HG03108 (cell line): ENCODE measurements around the gene FOXL1.

ENCODE experiments used
- ATAC-seq: cut with Tn5 transposase; IDR thresholded peaks from one replicate; pipeline ENCODE4 v1.9.1; 2021; ENCODE audit warnings: moderate library complexity; ENCODE audit not compliant: unreplicated experiment

Gene FOXL1

DNA sequence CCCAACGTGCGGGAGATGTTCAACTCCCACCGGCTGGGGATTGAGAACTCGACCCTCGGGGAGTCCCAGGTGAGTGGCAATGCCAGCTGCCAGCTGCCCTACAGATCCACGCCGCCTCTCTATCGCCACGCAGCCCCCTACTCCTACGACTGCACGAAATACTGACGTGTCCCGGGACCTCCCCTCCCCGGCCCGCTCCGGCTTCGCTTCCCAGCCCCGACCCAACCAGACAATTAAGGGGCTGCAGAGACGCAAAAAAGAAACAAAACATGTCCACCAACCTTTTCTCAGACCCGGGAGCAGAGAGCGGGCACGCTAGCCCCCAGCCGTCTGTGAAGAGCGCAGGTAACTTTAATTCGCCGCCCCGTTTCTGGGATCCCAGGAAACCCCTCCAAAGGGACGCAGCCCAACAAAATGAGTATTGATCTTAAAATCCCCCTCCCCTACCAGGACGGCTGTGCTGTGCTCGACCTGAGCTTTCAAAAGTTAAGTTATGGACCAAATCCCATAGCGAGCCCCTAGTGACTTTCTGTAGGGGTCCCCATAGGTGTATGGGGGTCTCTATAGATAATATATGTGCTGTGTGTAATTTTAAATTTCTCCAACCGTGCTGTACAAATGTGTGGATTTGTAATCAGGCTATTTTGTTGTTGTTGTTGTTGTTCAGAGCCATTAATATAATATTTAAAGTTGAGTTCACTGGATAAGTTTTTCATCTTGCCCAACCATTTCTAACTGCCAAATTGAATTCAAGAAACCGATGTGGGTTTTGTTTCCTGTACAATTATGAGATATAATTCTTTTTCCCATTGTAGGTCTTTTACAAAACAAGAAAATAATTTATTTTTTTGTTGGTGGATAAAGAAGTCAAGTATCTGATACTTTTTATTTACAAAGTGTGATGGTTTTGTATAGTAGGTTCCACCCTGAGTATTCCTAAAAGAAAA lies 9.4 kb upstream of the FOXL1 start:
- ATAC-seq = no peak

DNA sequence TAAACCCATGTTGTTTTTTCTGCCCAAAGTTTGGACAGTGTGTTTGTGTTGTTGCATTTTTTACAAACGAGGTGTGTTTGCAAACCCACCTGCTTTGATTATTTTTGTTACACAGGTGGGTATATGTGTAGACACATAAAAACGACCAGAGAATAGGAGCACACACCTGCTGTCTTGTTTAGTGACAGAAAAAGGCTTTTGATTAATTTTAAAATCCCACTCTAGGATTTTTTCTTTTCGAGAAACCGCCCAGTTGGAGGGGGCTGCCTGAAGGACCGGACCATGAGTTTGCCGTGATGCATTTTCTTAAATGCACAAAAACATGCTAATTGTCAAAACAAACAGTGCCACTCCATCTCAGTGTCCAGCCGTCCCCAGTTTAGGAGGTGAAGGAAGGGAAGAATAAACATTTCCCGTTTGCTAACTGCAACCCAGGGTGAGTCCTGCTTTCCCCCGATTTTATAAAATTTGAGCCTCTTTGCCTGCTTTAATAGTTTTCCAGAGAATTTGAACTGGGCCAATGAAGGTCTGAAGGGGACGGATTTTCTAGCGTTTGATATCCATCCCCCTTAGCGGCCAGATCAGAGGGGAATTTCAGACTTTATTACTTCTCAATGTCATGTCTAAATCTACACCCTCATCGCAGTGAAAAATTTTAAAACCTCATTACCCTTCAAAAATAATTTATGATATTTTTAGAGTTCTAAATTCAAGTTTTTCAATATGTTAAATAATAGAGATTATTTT lies 8.5 kb upstream of the FOXL1 start:
- no peak for ATAC-seq

DNA sequence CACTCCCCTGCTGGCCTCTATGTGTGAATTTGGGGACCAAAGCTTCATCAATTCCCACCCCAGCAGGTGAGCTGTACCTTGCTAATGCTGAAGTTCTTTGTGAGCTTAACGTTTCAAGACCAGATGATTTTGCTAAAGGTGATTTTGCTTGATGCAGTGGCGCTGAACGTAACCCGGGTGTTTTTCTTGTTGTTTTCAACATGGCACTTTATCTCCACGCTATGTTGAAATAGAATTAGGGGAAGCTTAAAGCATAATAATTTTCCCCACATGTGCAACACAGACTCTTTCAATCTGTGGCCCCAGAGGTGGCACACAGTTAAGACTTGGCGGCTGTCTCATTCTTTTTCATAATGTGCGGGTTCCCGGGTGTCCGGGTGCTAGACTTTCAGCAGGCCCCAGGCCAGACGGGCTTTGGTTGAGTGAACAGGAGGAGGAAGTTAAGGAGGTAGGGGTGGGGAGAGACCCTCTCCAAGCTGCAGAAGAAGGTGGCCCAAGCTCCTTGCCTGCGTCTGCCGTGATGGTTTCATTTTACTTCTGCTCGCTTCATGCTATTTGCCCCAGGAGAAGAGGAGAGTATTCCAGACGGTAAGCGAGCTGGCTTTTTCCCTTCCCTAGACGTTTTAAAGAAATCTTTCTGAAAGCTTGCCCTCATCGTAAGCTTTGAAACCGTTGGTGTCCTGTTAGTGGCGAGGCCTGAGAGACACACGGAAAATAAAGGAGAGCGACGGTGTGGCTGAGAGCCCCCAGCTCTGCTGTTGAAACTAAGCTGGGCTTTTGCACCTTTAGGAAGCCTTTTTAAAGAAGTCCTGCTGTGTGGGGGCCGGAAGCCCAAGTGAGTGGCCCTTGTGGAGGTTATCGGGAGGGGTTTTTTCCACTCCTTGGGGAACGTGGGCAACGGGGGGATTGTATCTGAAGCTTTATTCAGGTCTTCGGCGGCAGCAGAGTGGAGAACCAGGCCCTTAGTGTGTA lies 7.5 kb upstream of the FOXL1 start:
- ATAC-seq = no peak

DNA sequence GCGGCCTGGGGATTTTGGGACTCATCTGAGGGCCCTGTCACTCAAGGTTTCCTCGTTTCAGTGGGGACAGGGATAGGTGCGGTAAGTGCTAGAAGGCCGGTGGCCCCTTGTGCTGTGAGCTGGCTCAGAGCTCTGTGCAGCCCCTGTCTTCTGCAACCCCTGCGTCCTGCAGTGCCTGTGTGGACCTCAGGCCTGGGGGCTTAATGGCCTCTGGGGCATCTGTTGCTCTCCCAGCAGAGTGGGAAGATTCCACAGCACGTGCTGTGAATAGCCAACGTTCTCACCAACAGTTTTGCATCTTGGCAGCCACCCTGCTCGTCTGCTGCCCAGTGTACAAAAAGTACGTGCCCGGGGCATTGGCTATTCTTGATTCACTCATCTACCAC lies 6.8 kb upstream of the FOXL1 start:
- no peak for ATAC-seq

DNA sequence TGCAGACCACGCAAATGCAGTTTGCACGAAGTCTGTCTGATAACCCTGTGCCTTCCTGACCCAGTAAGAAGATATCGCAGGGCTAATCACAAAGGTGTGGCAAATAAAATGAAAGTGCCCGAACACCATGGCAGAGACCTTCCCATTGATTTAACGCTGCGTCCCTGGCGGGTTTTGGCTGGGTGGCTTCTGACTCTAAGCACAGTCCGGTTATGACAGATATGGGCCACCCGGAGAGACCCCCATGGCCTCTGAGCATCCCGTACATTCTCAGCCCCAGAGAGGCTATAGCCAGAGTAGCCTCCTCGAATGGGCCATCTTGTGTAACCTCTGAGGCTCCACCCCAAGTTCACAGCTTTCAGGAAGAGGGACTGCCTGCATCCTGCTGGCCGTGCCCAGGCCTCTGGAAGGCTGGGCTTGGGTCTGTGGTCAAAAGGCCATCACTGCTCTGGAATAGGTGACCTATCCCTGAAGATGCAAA lies 6.3 kb upstream of the FOXL1 start:
- no peak for ATAC-seq

DNA sequence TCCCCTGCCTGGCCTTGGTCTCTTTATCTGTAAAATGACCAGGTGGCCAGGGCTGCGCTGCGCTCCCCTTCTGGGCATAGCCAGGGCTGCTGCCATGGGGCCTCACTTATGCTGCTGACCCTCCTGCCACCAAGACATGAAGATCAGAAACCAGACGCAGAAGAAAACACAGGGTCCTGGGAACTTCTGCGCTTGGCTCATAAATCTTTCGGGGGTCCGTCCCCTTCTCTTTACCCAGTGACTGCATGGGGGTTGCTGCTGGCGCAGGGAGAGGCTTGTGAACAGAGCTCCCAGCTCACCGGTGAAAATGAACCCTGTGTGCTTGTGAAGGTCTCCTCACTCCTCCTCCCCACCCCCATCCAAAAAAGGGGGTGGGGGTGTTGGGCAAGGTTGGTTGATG lies 5.7 kb upstream of the FOXL1 start:
- ATAC-seq = no peak

DNA sequence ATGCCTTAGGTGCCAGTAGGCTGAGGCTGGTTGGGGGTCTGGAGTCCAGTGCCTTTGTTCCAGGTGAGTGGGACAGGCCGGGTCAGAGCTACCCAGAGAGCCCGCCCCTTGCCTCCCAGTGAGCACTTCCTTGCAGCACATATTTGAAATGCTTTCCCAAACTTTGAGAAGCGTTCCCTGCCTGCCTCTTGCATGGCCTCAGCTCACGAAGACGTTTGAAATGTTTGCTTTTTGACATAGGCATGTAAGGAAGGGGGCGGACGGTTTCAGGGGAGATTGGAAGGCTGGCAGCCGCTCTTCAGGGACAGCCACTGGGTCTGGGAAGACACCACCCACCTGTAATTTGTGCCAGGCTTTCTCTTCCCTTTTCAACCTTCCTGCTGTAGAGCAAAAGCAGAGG lies 5.1 kb upstream of the FOXL1 start:
- ATAC-seq = no peak

DNA sequence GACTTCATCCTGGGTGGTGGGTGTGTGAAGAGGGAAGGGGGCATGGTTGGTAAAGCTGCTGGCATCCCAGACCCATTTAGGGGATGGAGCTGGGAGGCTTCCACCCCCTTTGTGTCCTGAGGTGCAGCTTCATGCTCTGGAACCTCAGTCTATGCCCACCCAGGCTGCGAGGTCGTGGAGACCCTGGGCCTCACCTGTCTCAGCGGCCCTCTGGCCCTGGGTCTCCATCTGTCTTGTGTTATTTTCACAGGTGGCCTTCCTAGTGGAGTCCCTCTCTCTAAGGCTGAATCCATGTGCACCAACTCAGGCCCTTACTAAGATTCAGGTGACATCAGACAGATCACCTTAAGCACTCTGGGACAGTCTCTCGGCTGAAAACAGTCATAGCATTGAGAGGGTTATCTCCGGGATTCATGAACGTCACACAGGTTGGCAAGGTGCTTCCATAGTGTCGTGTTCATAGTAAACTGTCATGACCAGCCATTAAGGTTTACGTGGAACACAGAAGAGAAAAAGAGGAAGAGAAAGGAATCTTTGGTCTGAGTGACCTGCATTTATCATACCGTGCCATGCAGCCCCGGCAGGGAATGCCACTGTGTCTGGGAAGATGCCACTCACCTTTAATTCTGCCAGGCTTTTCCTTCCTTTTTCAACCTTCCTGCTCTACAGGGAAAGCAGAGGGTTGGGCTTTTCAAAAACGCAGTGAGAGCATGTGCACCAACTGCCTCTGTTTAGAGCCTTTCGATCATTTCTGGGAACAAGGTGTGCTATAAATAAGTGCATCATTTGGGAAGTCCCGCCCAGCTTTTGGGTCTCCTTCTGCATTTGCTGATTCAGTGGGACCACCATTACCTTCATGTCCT lies 4.5 kb upstream of the FOXL1 start:
- ATAC-seq = no peak

DNA sequence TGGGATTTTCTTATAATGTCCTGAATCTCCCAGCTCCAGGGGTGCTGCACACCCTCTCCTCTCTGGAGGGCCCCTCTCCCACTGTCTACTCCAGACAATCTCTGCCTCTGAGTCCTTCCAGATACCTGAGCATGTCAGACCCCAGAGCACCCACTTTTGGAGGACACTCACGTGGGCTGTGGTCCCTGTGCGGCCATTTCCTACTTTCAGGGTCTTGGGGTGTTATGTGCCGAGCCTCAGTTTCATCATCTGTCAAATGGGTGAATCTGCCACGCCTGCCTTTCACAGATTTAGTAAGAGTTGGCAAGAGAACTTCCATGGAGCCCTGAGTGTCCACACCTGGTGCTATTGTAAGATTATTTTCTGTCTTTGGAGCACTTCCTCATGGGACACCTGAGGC lies 3.7 kb upstream of the FOXL1 start:
- ATAC-seq = no peak

DNA sequence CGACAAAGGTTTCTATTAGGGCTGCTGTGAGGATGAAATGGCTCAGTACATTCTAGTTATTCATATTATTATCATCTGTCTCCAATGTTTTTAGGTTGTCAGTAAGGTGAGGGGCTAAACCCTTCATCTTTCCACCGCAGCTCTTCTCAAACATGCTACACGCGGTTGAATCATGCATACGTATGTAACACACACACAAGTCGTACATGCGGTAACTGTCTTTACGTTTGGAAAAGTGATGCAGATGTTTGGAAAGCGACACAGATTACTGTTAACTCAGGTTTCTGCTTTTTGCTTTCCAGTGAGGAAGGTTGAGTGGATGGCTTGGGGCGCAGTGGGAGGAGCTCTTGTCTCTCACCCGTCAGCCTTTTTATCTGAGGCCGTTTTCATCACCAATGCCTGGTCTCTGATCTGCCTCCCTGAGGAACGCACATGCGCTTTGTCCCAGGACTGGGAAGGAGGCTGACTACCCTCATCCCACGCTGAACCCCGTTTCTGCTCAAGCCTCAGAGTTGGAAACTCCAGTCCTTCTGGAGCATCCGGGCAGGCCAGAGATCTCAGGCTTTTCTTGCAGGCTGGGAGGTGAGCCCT lies 3.2 kb upstream of the FOXL1 start:
- ATAC-seq = no peak

DNA sequence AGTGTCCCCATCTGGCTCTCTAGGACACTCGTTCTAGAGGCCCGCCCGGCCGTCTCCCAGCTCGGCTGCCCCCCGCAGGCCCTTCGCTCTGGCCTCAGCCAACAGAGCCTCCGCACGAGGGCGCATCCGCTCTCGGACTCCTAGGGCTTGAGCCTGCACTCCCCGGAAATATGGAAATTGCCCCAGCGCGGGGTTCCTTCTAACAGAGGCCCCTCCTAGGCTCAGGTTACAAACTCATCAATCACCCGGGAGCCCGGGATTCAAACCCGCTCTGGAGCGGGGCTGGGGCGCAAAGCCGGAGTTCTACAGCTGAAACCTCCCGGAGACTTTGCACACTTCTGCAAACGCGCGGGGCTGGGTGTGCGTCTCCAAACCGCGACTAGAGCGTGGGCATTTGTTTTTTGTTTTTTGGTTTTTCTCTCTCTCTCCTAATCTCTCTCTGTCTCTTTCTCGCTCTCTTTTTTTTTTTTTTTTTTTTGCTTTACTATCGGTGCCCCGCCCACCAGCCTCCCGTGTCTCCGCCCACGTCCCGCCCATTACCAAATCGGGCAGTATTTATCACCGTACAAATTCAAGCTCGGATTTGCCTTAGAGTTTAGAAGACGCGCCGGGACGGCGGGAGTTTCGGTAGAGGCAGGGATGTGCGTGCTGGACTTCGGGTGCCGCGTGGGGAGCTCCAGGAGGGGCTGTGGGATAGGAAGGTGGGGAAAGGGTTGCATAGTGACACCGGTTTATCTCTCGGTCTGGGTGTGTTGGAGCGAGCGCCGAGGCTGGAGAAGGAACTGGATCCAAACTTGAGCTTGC lies 2.4 kb upstream of the FOXL1 start:
- ATAC-seq = no peak

DNA sequence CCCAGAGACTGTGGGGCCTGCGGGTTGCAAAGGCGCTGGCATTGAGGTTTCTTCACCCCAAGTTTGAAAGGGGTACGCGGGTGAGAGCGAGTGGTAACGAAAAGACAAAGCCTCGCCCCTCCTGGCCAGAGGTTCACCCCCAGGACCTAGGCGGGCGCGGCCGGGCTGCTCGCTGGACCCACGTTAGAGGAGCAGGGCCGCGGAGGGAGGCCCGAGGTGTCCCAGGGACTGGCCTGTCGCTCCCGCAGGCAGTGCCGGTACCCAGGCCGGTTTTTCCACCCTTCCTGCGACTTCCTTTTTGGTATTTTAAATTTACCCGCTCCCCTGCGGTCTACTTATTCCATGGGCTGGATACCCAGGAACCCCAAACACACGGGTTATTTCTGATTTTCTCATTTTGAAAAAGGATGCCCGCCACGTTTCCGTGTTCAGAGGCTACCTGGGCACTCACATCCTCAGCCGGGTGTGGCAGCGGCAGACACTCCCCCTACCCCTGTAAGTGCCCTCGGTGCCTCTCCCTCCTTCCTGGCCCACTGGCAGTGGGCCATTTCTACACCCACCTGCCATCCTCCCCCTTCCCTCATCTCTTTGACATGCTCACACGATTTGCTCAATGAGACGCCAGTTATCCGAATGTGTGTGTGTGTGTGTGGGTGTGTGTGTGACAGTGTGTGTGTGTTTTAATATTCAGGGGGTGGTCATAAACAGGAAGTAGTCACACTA lies 1.6 kb upstream of the FOXL1 start:
- ATAC-seq = no peak

DNA sequence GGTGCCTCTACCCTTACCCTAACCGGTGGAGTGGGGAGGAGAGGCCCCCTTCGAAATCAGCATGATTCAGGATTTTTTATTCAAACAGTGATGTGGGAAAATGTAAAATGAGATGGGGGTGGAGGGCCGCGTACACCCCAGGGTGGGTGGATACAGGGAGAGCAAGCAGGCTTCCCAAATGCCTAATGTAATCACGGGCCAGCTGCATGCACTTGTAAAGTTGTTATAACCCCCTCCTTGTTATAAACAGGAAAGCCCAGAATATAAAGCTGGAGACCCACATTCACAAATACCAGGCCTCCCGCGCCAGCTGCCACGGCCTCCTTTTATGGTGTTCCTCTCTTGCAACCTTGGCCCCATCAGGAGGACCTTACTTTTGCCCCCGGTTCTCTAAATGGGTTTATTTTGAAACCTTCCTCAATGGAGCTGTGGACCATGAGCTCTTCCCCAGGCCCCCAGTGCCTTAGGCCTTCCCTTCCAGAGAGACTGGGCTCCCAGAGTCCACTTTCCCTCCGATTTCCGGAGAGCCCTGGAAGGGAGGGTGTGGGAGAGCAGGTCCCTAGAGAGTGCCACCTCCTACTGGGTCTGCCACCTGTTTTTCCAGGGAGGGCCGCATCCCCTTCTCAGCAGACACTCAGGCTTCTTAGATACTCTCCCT lies 906 bp upstream of the FOXL1 start:
- ATAC-seq = no peak

DNA sequence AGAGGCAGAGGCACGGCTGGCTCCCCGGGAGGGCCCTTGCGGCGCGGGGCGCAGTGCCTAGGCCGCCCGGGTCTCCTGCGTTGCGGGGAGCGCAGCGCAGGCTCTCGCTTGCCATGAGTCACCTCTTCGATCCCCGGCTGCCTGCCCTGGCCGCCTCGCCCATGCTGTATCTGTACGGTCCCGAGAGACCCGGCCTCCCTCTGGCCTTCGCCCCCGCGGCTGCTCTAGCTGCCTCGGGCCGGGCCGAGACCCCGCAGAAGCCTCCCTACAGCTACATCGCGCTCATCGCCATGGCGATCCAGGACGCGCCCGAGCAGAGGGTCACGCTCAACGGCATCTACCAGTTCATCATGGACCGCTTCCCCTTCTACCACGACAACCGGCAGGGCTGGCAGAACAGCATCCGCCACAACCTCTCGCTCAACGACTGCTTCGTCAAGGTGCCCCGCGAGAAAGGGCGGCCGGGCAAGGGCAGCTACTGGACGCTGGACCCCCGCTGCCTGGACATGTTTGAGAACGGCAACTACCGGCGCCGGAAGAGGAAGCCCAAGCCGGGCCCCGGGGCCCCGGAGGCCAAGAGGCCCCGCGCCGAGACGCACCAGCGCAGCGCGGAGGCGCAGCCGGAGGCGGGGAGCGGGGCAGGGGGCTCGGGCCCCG lies 390 bp downstream of the FOXL1 start:
- ATAC-seq = no peak

DNA sequence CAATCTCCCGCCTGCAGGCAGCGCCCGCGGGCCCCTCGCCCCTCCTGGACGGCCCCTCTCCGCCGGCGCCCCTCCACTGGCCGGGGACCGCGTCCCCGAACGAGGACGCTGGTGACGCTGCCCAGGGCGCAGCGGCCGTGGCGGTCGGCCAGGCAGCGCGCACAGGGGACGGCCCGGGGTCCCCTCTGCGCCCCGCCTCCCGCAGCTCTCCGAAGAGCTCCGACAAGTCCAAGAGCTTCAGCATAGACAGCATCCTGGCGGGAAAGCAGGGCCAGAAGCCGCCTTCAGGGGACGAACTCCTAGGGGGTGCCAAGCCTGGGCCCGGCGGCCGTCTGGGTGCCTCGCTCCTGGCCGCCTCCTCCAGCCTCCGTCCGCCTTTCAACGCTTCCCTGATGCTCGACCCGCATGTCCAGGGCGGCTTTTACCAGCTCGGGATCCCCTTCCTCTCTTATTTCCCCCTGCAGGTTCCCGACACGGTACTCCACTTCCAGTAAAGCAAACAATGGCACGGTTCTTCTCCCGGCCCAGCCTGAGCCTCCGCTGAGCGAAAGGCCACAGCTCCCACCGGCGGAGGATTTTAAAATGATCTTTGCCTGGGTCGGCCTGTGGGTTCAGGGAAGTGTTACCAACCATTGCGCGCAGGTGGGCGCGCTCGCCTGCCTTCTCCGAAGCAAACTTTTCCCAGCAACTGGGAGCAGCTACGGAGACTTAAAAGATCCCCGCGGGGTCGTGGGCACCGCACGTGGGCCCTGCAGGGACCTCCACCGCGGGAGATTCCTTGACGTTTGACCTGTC lies 1.1 kb downstream of the FOXL1 start:
- no peak for ATAC-seq

DNA sequence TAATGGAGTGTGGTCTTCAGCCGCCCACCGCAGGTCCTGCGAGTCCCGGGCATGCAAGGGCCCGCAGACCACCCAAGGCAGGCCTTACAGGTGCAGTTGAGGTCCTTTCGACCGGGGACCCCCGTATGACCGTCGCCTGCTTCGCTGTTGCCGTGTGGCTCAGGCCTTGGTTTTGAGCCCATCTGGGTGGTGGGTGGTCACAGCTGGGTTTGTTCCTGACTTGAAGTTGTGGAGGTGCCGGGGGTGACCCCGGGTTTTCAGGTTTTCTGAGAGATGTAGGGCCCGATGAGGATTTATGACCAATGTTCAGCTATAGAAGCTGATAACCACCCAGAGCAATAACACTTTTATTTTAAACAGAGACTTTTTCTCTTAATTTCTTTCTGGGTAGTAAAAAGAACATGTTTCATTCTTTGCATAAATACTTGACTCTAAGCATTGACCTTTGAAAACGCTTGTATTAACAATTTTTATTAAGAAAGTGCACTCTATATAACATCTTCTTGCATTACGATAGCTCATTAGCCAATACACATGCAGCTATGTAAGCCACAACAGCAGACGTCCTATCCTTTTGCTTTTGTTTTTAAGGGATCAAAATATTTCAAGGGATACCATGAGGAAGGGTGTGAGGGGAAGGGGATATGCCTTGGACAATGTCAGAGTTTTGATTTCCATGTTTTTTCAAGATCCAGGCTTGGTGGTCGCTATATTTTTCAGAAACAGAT lies 1.9 kb downstream of the FOXL1 start:
- no peak for ATAC-seq
